Prostate gland (tissue), 2 donors: Measurements from ENCODE around the gene MAP7D2. TPM values are rescaled to one million over a fixed set of nuclear protein-coding genes. Genes with fewer than 3 reads are reported as not detected.

Experiments
- DNase-seq: peaks from one replicate; pipeline ENCODE4 v3.0.0-alpha.2; 2019; ENCODE audit warnings: low spot score
- H3K27ac ChIP-seq, 2 donors: fragments of 200-600 bp; sonication (generic); 2 replicates each; pipeline ENCODE4 v1.5.1; 2017 to 2019
- H3K27me3 ChIP-seq: fragments of 200-600 bp; sonication (generic); replicated peaks from 2 replicates; pipeline ENCODE4 v1.5.1; 2019; ENCODE audit not compliant: insufficient read depth
- H3K36me3 ChIP-seq, 2 donors: fragments of 200-600 bp; sonication (generic); 1 replicate in 1 of 2; 2 replicates in 1 of 2; pipeline versions ENCODE4 v1.5.1 to v1.8.1; 2017 to 2019
- H3K4me1 ChIP-seq: fragments of 200-600 bp; sonication (generic); replicated peaks from 2 replicates; pipeline ENCODE4 v1.5.1; 2019
- H3K4me3 ChIP-seq, 2 donors: fragments of 200-600 bp; sonication (generic); 2 replicates each; pipeline ENCODE4 v1.5.1; 2017 to 2019
- H3K9me3 ChIP-seq: fragments of 200-600 bp; sonication (generic); 2 replicates; pipeline ENCODE4 v1.5.1; 2017
- POLR2A ChIP-seq: fragments of 450-650 bp; IDR thresholded peaks from one replicate; pipeline ENCODE4 v1.6.1; 2016; ENCODE audit warnings: antibody characterized with exemption, mild to moderate bottlenecking
- POLR2AphosphoS5 ChIP-seq: sonication (generic); formaldehyde crosslinking; IDR thresholded peaks from one replicate; pipeline ENCODE4 v1.6.1; 2017; ENCODE audit warnings: antibody characterized with exemption
- WGBS: methylation state at CpG from one replicate; pipeline ENCODE4 v1.1.5; 2018; 5-methylcytosine and 5-hydroxymethylcytosine counted together
- intact Hi-C: fragments of 100-400 bp; cut with DNase I; formaldehyde crosslinking; loops from one replicate; pipeline ENCODE4 v1.14.2; 2022
- total RNA-seq, 2 donors: library from RNA; depleted of rRNA; stranded (reverse); fragments of >200 nt; gene quantifications; one replicate each; pipeline ENCODE4 v1.1.0, GENCODE V29; 2016
- TF ChIP-seq, protein P1 (sequence below), 4 experiments: fragments of 200-600 bp in 2 of 4; fragments of 450-650 bp in 2 of 4; sonication (generic) in 2 of 4; IDR thresholded peaks; 1 replicate in 3 of 4; 2 replicates in 1 of 4; pipeline ENCODE4 v1.5.1; 2016 to 2019; ENCODE audit warnings: antibody characterized with exemption in 4 of 4, mild to moderate bottlenecking in 2 of 4, moderate library complexity in 2 of 4

MAP7D2 gene
- total RNA-seq, 2 donors from 2014 or later: 1.3 to 9.9 TPM

DNA sequence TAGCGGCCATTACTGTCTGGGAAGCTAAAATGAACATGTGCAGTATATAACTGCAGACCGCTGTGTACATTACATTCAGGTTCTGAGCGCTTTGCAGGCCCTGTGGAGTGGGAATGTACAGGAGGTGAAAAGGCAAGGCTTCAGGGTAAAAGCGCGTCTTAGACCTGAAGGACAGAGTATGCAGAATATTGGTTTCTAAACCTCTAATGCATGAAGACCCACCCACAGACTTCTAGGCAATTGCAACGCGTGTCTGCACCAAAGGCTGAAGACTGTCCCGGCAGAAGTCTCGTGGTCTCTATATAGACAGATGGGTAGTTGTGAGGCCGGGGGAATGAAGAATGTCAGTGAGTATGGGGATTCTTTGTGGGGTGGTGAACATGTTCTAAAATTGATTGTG lies 5.4 kb downstream of the MAP7D2 start:
- no peaks in the 10 kb centered on the region for H3K27me3 ChIP-seq
- no peaks in the 10 kb centered on the region for H3K4me1 ChIP-seq
- no peak overlapping the region for H3K4me3 ChIP-seq
- H3K27ac ChIP-seq: no peak overlapping the region
- no peak for DNase-seq
- no peaks in the 10 kb centered on the region for H3K36me3 ChIP-seq
- no peaks in the 10 kb centered on the region for H3K9me3 ChIP-seq
- 99% methylated on average over 10 of the region's 10 CpGs for WGBS
- TF ChIP-seq POLR2A: no peak
- TF ChIP-seq, protein P1, sequence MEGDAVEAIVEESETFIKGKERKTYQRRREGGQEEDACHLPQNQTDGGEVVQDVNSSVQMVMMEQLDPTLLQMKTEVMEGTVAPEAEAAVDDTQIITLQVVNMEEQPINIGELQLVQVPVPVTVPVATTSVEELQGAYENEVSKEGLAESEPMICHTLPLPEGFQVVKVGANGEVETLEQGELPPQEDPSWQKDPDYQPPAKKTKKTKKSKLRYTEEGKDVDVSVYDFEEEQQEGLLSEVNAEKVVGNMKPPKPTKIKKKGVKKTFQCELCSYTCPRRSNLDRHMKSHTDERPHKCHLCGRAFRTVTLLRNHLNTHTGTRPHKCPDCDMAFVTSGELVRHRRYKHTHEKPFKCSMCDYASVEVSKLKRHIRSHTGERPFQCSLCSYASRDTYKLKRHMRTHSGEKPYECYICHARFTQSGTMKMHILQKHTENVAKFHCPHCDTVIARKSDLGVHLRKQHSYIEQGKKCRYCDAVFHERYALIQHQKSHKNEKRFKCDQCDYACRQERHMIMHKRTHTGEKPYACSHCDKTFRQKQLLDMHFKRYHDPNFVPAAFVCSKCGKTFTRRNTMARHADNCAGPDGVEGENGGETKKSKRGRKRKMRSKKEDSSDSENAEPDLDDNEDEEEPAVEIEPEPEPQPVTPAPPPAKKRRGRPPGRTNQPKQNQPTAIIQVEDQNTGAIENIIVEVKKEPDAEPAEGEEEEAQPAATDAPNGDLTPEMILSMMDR (IDR thresholded peaks at IDR 0.05): no peak
- TF ChIP-seq POLR2AphosphoS5: no peak
- intact Hi-C loops: no loop called here

DNA sequence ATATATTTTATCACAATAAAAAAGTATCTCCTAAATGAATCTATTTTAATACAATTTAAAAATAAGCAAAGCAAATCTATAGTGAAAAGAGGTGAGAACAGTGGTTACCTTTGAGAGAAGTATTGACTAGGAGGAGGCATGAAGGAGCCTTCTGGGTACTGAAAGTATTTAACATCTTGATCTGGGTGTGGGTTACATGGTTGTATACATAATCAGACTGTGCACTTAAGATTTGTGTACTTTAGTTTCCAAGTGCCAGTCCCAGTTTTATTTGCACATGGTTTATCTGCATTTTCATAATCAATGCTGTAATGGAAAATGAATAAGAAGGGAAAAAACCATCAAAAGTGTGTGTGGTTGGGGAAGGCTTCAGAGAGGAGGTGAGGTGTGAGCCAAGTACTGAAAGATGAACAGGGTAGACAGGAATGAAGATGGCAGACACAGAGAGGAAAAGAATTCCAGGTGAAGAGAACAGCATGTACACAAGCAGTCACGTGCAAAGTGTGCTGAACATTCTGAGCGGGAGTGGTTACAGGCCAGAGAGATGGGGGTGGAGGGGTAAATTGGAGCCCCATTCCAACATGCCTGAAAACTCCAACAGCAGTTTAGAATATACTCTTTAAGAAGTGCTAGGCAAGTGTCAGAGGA lies 14.6 kb downstream of the MAP7D2 start:
- 73% methylated on average over 2 of the region's 2 CpGs for WGBS
- H3K27me3 ChIP-seq: no peaks in the 10 kb centered on the region
- H3K27ac ChIP-seq: no peak overlapping the region
- no peaks in the 10 kb centered on the region for H3K36me3 ChIP-seq
- intact Hi-C loops: no loop called here
- H3K4me3 ChIP-seq: no peak overlapping the region
- DNase-seq: no peak
- H3K4me1 ChIP-seq: no peaks in the 10 kb centered on the region
- no peaks in the 10 kb centered on the region for H3K9me3 ChIP-seq
- TF ChIP-seq POLR2A (no peak), POLR2AphosphoS5 (no peak)
- TF ChIP-seq, protein P1 (IDR thresholded peaks at IDR 0.05): no peak

DNA sequence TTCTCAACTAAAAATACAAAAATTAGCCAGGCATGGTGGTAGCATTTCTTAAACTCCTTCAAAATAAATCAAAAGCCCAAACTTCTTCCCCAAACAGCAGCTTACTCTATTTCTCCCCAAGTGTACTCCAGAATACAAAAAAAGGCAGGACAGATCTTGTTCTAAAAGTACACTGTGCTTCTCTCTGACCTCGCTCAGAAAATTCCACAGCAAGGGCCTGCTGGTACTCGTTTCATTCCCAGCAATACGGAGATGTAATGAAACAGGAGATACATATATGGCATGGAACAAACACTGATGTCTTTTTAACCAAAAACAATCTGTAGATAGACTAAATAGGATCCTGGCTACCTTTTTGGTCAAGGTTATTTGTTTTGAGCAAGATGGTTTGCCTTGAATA lies 25.2 kb downstream of the MAP7D2 start:
- no peaks in the 10 kb centered on the region for H3K27me3 ChIP-seq
- H3K4me1 ChIP-seq: no peaks in the 10 kb centered on the region
- no peak for DNase-seq
- intact Hi-C loops: no loop called here
- WGBS: 41% methylated on average over 3 of the region's 3 CpGs
- H3K36me3 ChIP-seq: no peaks in the 10 kb centered on the region
- H3K4me3 ChIP-seq: no peak overlapping the region
- TF ChIP-seq, protein P1 (IDR thresholded peaks at IDR 0.05): no peak
- TF ChIP-seq POLR2AphosphoS5 (no peak), POLR2A (no peak)
- H3K9me3 ChIP-seq: no peaks in the 10 kb centered on the region
- no peak overlapping the region for H3K27ac ChIP-seq

DNA sequence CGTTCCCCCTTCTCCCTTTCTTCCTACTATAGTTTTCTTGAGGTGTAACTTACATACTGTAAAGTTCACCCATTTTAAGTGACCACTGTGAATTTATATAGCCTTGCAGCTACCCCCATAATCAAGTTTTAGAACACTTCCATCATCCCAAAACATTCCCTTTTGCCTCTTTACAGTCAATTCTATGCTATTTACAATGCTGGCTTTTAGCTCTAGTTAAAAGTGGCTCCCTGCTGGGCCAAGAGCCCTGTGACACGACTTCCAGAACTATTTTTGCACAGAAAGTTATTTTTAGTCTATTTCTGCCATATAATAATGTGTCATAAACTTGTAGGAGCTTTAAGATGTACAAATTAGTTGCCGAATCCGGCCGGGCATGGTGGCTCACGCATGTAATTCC lies 26.9 kb downstream of the MAP7D2 start:
- TF ChIP-seq, protein P1 (IDR thresholded peaks at IDR 0.05): no peak
- no peak for TF ChIP-seq POLR2A
- no peak for TF ChIP-seq POLR2AphosphoS5
- Histone ChIP-seq H3K27me3 (no peaks in the 10 kb centered on the region), H3K4me3 (no peak overlapping the region), H3K36me3 (no peaks in the 10 kb centered on the region), H3K9me3 (no peaks in the 10 kb centered on the region), H3K4me1 (no peaks in the 10 kb centered on the region), H3K27ac (no peak overlapping the region)
- WGBS: 81% methylated on average over 6 of the region's 6 CpGs
- DNase-seq: no peak
- intact Hi-C loops: no loop called here

DNA sequence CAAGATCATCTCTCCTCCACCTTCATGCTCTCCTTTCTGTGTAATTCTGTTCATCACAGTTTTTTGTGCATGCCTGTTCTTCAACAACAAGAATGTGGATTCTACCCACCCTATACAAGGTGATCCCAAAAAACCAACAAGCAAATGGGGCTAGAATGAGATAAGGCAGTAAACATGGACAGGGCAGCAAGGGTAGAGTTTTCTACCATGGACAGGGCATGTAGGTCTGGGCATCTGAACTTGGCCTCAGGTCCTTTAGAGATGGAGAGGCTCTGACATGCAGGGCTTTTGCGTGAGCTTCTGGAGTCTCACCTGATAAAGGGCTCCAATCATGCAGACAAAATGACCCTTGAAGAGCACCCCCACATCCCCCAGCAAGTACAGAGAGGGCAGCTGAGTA lies 36.4 kb downstream of the MAP7D2 start:
- Histone ChIP-seq H3K9me3 (no peaks in the 10 kb centered on the region), H3K36me3 (no peaks in the 10 kb centered on the region), H3K4me1 (no peaks in the 10 kb centered on the region), H3K27me3 (no peaks in the 10 kb centered on the region), H3K27ac (no peak overlapping the region), H3K4me3 (no peak overlapping the region)
- DNase-seq: no peak
- no CpG with 5 or more reads among the region's 1 CpG for WGBS
- intact Hi-C loops: no loop called here
- TF ChIP-seq, protein P1 (IDR thresholded peaks at IDR 0.05): no peak
- TF ChIP-seq POLR2A (no peak), POLR2AphosphoS5 (no peak)
